COLO668 (cell line): ENCODE data around the gene LAMA2.
"Not testable (repeated sequence)": the region's sequence is repeated elsewhere in the genome, so short reads cannot be mapped to it uniquely, and the experiment has no call there.

Source experiments
- DNase-seq: peaks from one replicate; lab custom pipeline; 2025; ENCODE audit not compliant: unreplicated experiment; lab: John Stamatoyannopoulos, UW

The LAMA2 gene

GRCh38 chr6:129006724-129007514, 124.0 kb downstream of the LAMA2 start:
- no peak for DNase-seq

DNA sequence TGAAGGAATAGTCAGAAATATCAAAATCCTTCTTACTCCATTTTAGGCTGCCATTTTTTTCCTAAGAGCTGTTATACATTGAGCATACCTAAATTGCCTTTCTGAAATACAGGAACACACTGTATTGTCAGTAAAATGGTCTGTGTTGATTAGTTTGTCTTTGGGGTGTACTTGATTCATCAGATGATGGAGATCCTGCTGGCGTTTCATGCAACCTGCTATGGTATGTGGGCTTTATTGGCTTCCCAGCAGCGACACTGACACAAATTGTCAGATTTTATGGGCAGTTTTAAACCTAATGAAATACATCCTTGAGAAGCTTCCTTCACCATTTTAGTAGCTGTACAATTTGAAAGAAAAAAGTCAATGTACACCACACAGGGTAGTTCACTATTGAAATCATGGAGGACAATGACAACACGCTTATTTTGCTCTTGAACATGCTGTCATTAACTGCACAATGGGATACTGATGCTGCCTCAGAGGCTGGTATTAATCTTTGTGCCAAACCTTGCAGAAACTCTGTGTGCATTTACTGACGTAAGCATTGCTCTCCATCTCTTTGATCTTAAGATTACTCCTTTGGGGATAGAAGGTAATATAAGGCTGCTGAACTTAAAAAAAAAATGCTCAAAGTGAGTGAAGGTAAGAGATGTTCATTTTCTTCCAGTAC, 124.9 kb downstream of the LAMA2 start:
- no peak for DNase-seq

DNA sequence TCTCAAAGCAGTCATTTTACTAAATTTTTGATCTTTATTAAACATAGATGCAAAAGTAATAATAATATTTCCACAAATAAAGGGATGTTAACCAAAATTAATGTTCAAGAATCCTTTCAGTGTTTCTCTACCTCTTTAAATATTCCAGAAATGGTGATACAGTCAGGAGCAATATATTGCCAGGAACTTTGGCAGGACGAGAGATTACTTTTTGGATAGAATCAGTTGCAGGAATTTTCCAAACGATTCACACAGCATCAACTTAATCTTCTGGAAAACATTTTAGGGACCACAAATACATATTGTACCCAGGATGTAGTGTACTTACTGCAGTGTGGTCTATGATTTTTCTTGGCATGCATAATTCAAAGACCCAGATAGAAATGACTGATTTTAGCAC, 125.7 kb downstream of the LAMA2 start:
- no peak for DNase-seq

- no peak for DNase-seq
Measured at GRCh38 chr6:129009851-129010250, 126.9 kb downstream of the LAMA2 start.

DNA sequence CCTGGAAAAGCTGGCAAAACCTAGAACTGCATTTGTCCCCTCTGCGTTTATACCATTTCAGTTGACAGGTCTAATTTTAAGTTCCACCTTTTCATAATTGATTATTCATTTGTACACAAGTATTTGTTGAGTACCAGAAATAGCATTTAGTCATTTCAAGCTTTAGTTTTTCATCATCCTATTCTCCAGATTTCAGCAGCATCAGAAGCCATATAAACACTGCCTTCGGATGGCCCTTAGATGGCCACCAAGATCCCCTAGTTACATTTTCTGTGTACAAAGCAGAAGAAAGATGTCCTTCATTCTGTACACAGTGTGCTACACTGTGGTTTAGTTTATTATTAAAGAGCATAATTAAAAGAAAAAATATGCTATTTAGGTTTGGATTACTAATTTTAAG, 131.4 kb downstream of the LAMA2 start:
- no peak for DNase-seq

- no peak for DNase-seq
Measured at GRCh38 chr6:129015721-129016120, 132.8 kb downstream of the LAMA2 start.

- DNase-seq, result no peak
Measured at GRCh38 chr6:129016844-129017243, 133.9 kb downstream of the LAMA2 start.

GRCh38 chr6:129022011-129022553, 139.1 kb downstream of the LAMA2 start:
- no peak for DNase-seq

DNA sequence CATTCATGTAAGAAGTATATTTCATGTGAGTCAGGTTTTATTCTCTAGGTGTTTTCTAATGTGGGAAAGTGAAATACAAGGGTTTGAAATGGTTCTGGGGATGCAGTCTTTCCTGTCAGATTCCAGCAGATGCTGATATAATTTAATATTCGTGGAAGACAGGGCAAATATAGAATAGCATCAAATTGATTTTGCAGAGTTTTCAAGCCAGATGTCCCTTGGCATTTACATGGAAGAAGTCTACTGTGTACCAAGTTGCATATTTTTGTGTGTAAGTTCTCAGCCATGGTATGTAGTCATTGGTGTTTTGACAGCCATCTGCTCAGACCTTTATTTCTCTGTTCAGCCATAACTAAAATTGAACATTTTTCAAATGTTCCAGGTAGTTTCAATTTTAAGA, 143.7 kb downstream of the LAMA2 start:
- DNase-seq, result no peak

DNA sequence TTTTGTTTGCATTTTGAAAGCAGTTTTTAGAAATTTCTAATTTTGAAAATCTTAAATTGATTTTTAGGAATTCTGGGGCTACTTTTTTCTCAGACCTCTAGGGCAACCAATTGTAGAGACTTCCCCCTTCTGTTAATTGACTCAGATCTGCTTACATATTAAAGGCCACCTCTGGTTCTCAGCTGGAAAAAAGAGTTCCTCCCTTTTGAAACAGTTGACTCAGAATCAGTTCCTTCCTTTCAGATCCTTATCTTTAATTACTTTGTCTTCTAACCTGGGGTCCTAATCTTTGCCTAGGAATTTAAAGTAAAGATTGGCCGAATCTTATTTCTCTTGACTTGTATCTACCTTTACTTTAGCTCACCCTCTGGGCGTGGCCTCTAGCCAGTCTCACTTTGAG, 146.8 kb downstream of the LAMA2 start:
- no peak for DNase-seq

GRCh38 chr6:129030215-129030614, 147.3 kb downstream of the LAMA2 start:
- no peak for DNase-seq

DNA sequence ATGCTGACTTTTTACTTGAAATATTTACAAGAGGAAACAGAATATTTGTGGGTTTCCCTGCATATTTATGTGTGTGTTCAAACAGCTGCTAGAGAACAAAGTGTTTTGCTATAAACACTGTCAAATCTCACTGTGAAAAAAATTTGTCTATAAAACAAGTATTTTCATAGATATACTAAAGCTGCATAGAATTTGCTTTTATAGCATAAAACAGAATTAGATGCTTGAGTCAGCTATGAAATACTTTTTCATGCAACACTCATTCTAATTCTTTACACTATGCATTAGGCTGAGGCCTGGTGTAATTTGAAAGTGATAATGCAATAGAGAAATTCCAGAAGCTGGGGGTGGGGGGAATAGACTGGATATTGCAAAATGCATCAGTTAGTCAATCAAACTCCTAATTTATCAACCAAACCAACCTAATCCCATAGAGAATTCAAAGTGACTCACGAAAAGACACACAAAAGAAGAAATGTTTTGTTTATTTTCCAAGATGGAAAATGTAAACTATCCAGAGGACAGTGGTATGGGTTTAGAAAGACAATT, 148.2 kb downstream of the LAMA2 start:
- no peak for DNase-seq

- DNase-seq, result no peak
Measured at GRCh38 chr6:129032602-129033001, 149.7 kb downstream of the LAMA2 start.

GRCh38 chr6:129033180-129033579, 150.2 kb downstream of the LAMA2 start:
- DNase-seq, result no peak

DNA sequence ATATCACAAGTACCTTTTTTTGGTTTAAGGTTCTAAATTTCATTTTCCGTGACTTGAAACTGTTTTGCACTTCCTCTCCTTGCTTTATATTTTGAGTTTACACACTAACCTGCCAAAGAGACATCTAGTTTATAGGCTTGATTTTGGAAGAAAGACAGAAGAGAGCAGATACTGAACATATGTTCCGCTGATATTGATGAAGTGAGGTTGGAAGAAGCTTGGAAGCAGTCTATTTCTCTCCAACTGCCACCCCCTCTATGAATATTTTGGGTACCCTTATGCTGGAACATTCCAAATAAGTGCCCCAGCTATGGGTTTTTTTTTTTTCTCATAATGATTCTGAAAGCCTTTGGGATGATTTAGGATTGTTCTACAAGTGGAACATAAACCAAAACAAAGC, 150.6 kb downstream of the LAMA2 start:
- no peak for DNase-seq

- DNase-seq, result no peak
Measured at GRCh38 chr6:129041563-129041962, 158.6 kb downstream of the LAMA2 start.

- no peak for DNase-seq
Measured at GRCh38 chr6:129046526-129046925, 163.6 kb downstream of the LAMA2 start.

DNA sequence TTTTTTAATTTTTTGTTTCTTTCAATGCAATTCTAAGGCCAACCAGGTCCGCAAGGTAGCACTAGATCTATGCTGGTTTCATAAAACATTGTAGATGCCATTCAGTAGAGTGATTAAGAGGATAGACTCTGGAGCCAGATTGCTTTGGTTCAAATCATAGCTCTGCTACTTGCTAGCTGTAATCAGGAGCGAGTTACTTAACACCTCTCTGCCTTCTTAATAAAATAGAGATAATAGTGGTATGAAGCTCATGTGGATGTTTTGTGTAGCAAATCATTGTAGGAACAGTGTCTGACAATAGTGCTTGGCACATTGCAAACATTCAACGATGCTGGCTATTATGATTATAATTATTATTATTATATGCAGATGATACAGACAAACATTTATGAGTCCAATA, 164.9 kb downstream of the LAMA2 start:
- no peak for DNase-seq

DNA sequence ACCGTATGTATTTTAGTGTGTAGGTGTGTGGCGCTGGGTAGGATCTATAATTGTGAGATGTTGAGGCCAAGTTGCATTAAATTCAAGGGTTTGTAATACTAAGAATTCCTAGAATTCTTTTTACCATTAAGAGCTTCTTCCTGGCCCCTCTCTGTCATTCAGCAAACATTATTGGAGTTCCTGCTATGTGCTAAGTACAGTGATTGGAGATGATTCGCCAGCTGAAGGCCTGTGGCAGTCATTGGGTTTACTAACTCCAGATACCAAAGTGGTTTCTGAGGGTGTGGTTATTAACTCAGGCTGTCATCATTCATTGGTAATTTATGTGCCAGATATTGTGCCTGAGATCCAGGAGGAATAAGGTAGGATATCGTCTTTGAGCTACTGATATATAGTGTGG, 167.1 kb downstream of the LAMA2 start:
- DNase-seq, result no peak

- not testable (repeated sequence) for DNase-seq
Measured at GRCh38 chr6:129053143-129053542, 170.2 kb downstream of the LAMA2 start.

DNA sequence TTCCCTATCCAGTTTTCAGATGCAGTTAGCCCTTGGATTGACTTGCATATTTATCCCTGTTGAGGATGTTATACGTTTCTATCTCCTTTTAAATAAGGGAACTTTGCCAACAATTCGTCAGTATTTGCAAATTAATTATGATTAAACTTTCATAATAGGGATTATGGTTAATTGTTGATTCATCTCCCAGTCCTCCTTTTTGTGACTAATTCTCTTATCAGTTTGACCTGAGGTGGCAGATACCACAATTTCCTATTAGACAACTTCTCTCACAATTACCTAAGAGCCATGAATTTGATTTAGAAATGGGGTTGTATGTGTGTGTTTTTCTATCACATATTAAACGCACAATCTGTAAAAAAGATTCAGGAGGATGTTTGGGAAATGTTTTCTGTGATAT, 172.9 kb downstream of the LAMA2 start:
- DNase-seq, result no peak

- no peak for DNase-seq
Measured at GRCh38 chr6:129059650-129060049, 176.7 kb downstream of the LAMA2 start.
